HepG2 (cell line): ENCODE results near the gene ATP9A. TPM values are rescaled to one million over a fixed set of nuclear protein-coding genes. Genes with fewer than 3 reads are reported as not detected.

Experiments used
- CAMTA2 ChIP-seq: sonication (generic); formaldehyde crosslinking; IDR thresholded peaks from 2 replicates; pipeline ENCODE4 v1.4.0; 2020; ENCODE audit warnings: mild to moderate bottlenecking, missing genetic modification reagents, borderline replicate concordance
- CREBL2 ChIP-seq: sonication (generic); formaldehyde crosslinking; IDR thresholded peaks from 2 replicates; pipeline ENCODE4 v1.8.1; 2023; ENCODE audit warnings: missing genetic modification reagents, mild to moderate bottlenecking, borderline replicate concordance
- GPN1 ChIP-seq: sonication (generic); formaldehyde crosslinking; IDR thresholded peaks from 2 replicates; pipeline ENCODE4 v1.5.1; 2020; ENCODE audit warnings: missing genetic modification reagents, borderline replicate concordance
- GTF2F1 ChIP-seq: fragments of 150-350 bp; IDR thresholded peaks from 2 replicates; pipeline ENCODE4 v1.6.1; 2014; ENCODE audit warnings: low read length
- GTF3A ChIP-seq: sonication (generic); formaldehyde crosslinking; conservative IDR thresholded peaks from 2 replicates; pipeline ENCODE4 v1.4.0; 2020; ENCODE audit warnings: mild to moderate bottlenecking, missing genetic modification reagents
- GZF1 ChIP-seq: sonication (generic); formaldehyde crosslinking; IDR thresholded peaks from 2 replicates; pipeline ENCODE4 v1.5.1; 2020; ENCODE audit warnings: mild to moderate bottlenecking, missing genetic modification reagents
- KLF12 ChIP-seq: sonication (generic); formaldehyde crosslinking; IDR thresholded peaks from 2 replicates; pipeline ENCODE4 v1.4.0; 2020; ENCODE audit warnings: missing genetic modification reagents, borderline replicate concordance
- KLF16 ChIP-seq, 2 experiments: sonication (generic) in 1 of 2; formaldehyde crosslinking in 1 of 2; IDR thresholded peaks; 2 replicates each; pipeline versions ENCODE4 v1.6.1 to v1.8.0; 2016 to 2023; ENCODE audit warnings: missing genetic modification reagents in 2 of 2, missing compliant biosample characterization in 1 of 2
- LBX2 ChIP-seq: sonication (generic); formaldehyde crosslinking; IDR thresholded peaks from 2 replicates; pipeline ENCODE4 v1.5.0; 2020; ENCODE audit warnings: missing genetic modification reagents, mild to moderate bottlenecking, borderline replicate concordance
- LCORL ChIP-seq, 2 experiments: fragments of 450-650 bp in 1 of 2; sonication (generic) in 1 of 2; formaldehyde crosslinking in 1 of 2; IDR thresholded peaks; 2 replicates each; pipeline versions ENCODE4 v1.5.0 to v1.6.1; 2017 to 2020; ENCODE audit warnings: antibody characterized with exemption in 1 of 2, missing genetic modification reagents in 1 of 2
- MED13 ChIP-seq: sonication (generic); formaldehyde crosslinking; IDR thresholded peaks from 2 replicates; pipeline ENCODE4 v1.5.0; 2020; ENCODE audit warnings: missing genetic modification reagents
- NONO ChIP-seq, 2 experiments: fragments of 450-650 bp in 1 of 2; sonication (generic) in 1 of 2; formaldehyde crosslinking in 1 of 2; IDR thresholded peaks in 1 of 2; conservative IDR thresholded peaks in 1 of 2; 2 replicates each; pipeline versions ENCODE4 v1.6.1 to v1.8.0; 2017 to 2022; ENCODE audit warnings: mild to moderate bottlenecking in 1 of 2, missing genetic modification reagents in 1 of 2, moderate library complexity in 1 of 2
- NR3C1 ChIP-seq: sonication (generic); formaldehyde crosslinking; IDR thresholded peaks from 2 replicates; pipeline ENCODE4 v1.4.0; 2020; ENCODE audit warnings: missing genetic modification reagents
- PAF1 ChIP-seq: IDR thresholded peaks from 2 replicates; pipeline ENCODE4 v1.6.1; 2016; ENCODE audit warnings: missing genetic modification reagents, missing compliant biosample characterization
- SP140L ChIP-seq: sonication (generic); formaldehyde crosslinking; IDR thresholded peaks from 2 replicates; pipeline ENCODE4 v1.4.0; 2020; ENCODE audit warnings: missing genetic modification reagents, borderline replicate concordance
- ZBTB14 ChIP-seq: sonication (generic); formaldehyde crosslinking; IDR thresholded peaks from 2 replicates; pipeline ENCODE4 v1.4.0; 2020; ENCODE audit warnings: missing genetic modification reagents
- ZNF362 ChIP-seq: sonication (generic); formaldehyde crosslinking; IDR thresholded peaks from 2 replicates; pipeline ENCODE4 v1.4.0; 2020; ENCODE audit warnings: missing genetic modification reagents, mild to moderate bottlenecking, borderline replicate concordance
- ZNF580 ChIP-seq: IDR thresholded peaks from 2 replicates; pipeline ENCODE4 v1.6.1; 2016; ENCODE audit warnings: low read depth, borderline replicate concordance
- ZNF687 ChIP-seq: sonication (generic); formaldehyde crosslinking; IDR thresholded peaks from 2 replicates; pipeline ENCODE4 v1.5.1; 2020; ENCODE audit warnings: mild to moderate bottlenecking, missing genetic modification reagents, moderate library complexity
- ZNF7 ChIP-seq: IDR thresholded peaks from 2 replicates; pipeline ENCODE4 v1.6.1; 2016; ENCODE audit warnings: missing biosample characterization, missing genetic modification reagents
- ZNF703 ChIP-seq: sonication (generic); formaldehyde crosslinking; IDR thresholded peaks from 2 replicates; pipeline ENCODE4 v1.5.1; 2020; ENCODE audit warnings: missing genetic modification reagents, mild to moderate bottlenecking, moderate library complexity, borderline replicate concordance
- ZNF747 ChIP-seq: sonication (generic); formaldehyde crosslinking; IDR thresholded peaks from 2 replicates; pipeline ENCODE4 v1.8.1; 2023; ENCODE audit warnings: missing genetic modification reagents, mild to moderate bottlenecking, borderline replicate concordance
- polyA plus RNA-seq, 8 experiments: library from polyadenylated mRNA; depleted of rRNA in 3 of 8; stranded (reverse) in 7 of 8; unstranded in 1 of 8; fragments of >200 nt; fragmentation: Illumina TruSeq in 4 of 8; extraction: Trizol in 4 of 8; gene quantifications; 2 replicates each; pipeline versions ENCODE4 v1.2.1 to v1.2.3, GENCODE V29; 2011 to 2016; ENCODE audit warnings: low read depth in 4 of 8, missing spikeins in 1 of 8, mixed read lengths in 1 of 8; ENCODE audit not compliant: insufficient read depth in 1 of 8
- total RNA-seq, 5 experiments: library from RNA; depleted of rRNA; stranded (reverse); fragments of >200 nt; fragmentation: Illumina TruSeq; extraction: Trizol; gene quantifications; 2 replicates each; pipeline ENCODE4 v1.2.3, GENCODE V29; 2016; ENCODE audit warnings: low read depth in 1 of 5

The ATP9A gene
- total and polyA plus RNA-seq, 2 of the 13 experiments (the other 11 are each of a cell fraction or from before 2014, with no cell fraction given): 11.8 to 18.5 TPM

- TF ChIP-seq LBX2 (CRISPR knock-in tag): 0 out of 2 replicates have a peak, but pooled peaks have one; percentile 37
- TF ChIP-seq LCORL (IDR thresholded peaks at IDR 0.05): no peak
- TF ChIP-seq LCORL (CRISPR knock-in tag; IDR thresholded peaks at IDR 0.05): peak; percentile 53
- no peak for TF ChIP-seq ZNF7 (CRISPR knock-in tag)
- TF ChIP-seq CREBL2 (CRISPR knock-in tag): no peak
- TF ChIP-seq GTF2F1: no peak
- TF ChIP-seq ZBTB14 (CRISPR knock-in tag): no peak
- TF ChIP-seq NONO (IDR thresholded peaks at IDR 0.05): no peak
- peak; percentile 22; the same call in 1 of the 2 replicates for TF ChIP-seq NONO (CRISPR knock-in tag; conservative IDR thresholded peaks at IDR 0.05)
- no peak for TF ChIP-seq ZNF747 (CRISPR knock-in tag)
- TF ChIP-seq ZNF580 (CRISPR knock-in tag): no peak; the same call in 1 of the 2 replicates
- no peak for TF ChIP-seq GTF3A (CRISPR knock-in tag)
- TF ChIP-seq GPN1: no peak
- TF ChIP-seq MED13 (CRISPR knock-in tag): no peak
- TF ChIP-seq NR3C1 (CRISPR knock-in tag): no peak
- no peak for TF ChIP-seq CAMTA2
- TF ChIP-seq KLF12 (CRISPR knock-in tag): no peak
- peak; percentile 55 for TF ChIP-seq ZNF687 (CRISPR knock-in tag)
- no peak for TF ChIP-seq GZF1 (CRISPR knock-in tag)
- peak; percentile 80; the same call in 1 of the 2 replicates for TF ChIP-seq ZNF362 (CRISPR knock-in tag)
- no peak for TF ChIP-seq PAF1
- 0 out of 4 replicates have a peak, but pooled peaks of 1 of the 2 experiments have one; percentile 46 for TF ChIP-seq KLF16 (CRISPR knock-in tag; IDR thresholded peaks at IDR 0.05)
- TF ChIP-seq SP140L (CRISPR knock-in tag): no peak
- no peak for TF ChIP-seq ZNF703 (CRISPR knock-in tag)
Measured at GRCh38 chr20:51624157-51624731, 143.9 kb downstream of the ATP9A start (continued).
